ENCODE data around the gene RBBP6. TPM values are rescaled to one million over a fixed set of nuclear protein-coding genes. Genes with fewer than 3 reads are reported as not detected.
"Not testable (repeated sequence)": the region's sequence is repeated elsewhere in the genome, so short reads cannot be mapped to it uniquely, and the experiment has no call there.

The RBBP6 gene
- total RNA-seq, 4 donors from 2014 or later: 101 to 174 (median 108) TPM

- H3K4me3 ChIP-seq (ENCODE audit: low read depth, poor library complexity, severe bottlenecking): no peak overlapping the region
- 50 to 61% methylated on average over 11 of the region's 11 CpGs for WGBS, 2 donors
- DNase-seq (ENCODE audit: low spot score in 2 of 2): no peak
- intact Hi-C loops (cut with DNase I; ENCODE audit: low total_unique reads): no loop called here
- TF ChIP-seq CTCF (IDR thresholded peaks at IDR 0.05) (no peak), POLR2A (IDR thresholded peaks at IDR 0.05) (no peak)
Measured at GRCh38 chr16:24611310-24611709, 71.9 kb downstream of the RBBP6 start.

GRCh38 chr16:24612656-24613055 lies 73.3 kb downstream of the RBBP6 start:
- TF ChIP-seq CTCF (IDR thresholded peaks at IDR 0.05): no peak
- TF ChIP-seq POLR2A (IDR thresholded peaks at IDR 0.05): no peak
- H3K4me3 ChIP-seq (ENCODE audit: low read depth, poor library complexity, severe bottlenecking): no peak overlapping the region
- intact Hi-C loops (cut with DNase I; ENCODE audit: low total_unique reads): no loop called here
- no peak for DNase-seq (ENCODE audit: low spot score in 2 of 2)
- WGBS, 2 donors: 77 to 82% methylated on average over 4 of the region's 4 CpGs

GRCh38 chr16:24613267-24613666 lies 73.9 kb downstream of the RBBP6 start:
- WGBS, 2 donors: 95 to 98% methylated on average over 5 of the region's 5 CpGs
- intact Hi-C loops (cut with DNase I; ENCODE audit: low total_unique reads): not testable (repeated sequence)

GRCh38 chr16:24617502-24617901 lies 78.1 kb downstream of the RBBP6 start:
- DNase-seq (ENCODE audit: low spot score in 2 of 2): no peak
- intact Hi-C loops (cut with DNase I; ENCODE audit: low total_unique reads): no loop called here
- WGBS, 2 donors: 92 to 94% methylated on average over 2 of the region's 2 CpGs
- no peak overlapping the region for H3K4me3 ChIP-seq (ENCODE audit: low read depth, poor library complexity, severe bottlenecking)
- TF ChIP-seq CTCF (IDR thresholded peaks at IDR 0.05): no peak

More at GRCh38 chr16:24613267-24613666, 73.9 kb downstream of the RBBP6 start:
- DNase-seq (ENCODE audit: low spot score in 2 of 2); H3K4me3 ChIP-seq (ENCODE audit: low read depth, poor library complexity, severe bottlenecking): not testable (repeated sequence)

Other genes starting within 250 kb of the RBBP6 start
- 10 to 100 TPM; 25.9 to 55.6 (median 30.1) TPM for gene TNRC6A, start 190.1 kb downstream of the RBBP6 start, total RNA-seq

Data from lower leg skin (tissue), 4 donors.